B cell (primary cell): ENCODE data around the gene PDLIM7. TPM values are rescaled to one million over a fixed set of nuclear protein-coding genes. Genes with fewer than 3 reads are reported as not detected.

Source experiments
- ATAC-seq: fragments of 200-7000 bp; cut with Tn5 transposase; one replicate; pipeline ENCODE4 v1.10.0; 2021; ENCODE audit warnings: low read depth, mild to moderate bottlenecking, moderate number of reproducible peaks, moderate library complexity
- CTCF ChIA-PET: fragments of 350-600 bp; sonication (Branson Sonifier 250); formaldehyde crosslinking; loops from one replicate; lab custom pipeline; 2021; ENCODE audit warnings: antibody characterized with exemption, inconsistent platforms; lab: Charles Lee
- POLR2A ChIA-PET: fragments of 350-600 bp; sonication (Branson Sonifier 250); formaldehyde crosslinking; loops from one replicate; lab custom pipeline; 2021; ENCODE audit warnings: antibody characterized with exemption; lab: Charles Lee
- DNase-seq: peaks from one replicate; pipeline ENCODE4 v3.0.0; 2013
- H2AFZ ChIP-seq: 2 replicates; pipeline ENCODE4 v1.6.1; 2012; ENCODE audit warnings: mild to moderate bottlenecking, low read depth, low read length; ENCODE audit not compliant: insufficient read depth, poor library complexity, severe bottlenecking
- H3K27ac ChIP-seq, 2 donors: 1 replicate in 1 of 2; 2 replicates in 1 of 2; pipeline ENCODE4 v1.5.1; 2012 to 2013; ENCODE audit warnings: low read length in 2 of 2, mild to moderate bottlenecking in 2 of 2, moderate library complexity in 1 of 2
- H3K27me3 ChIP-seq, 4 experiments: fragments of 200-600 bp in 1 of 4; sonication (generic) in 1 of 4; replicated peaks in 1 of 4; 1 replicate in 2 of 4; 2 replicates in 2 of 4; pipeline versions ENCODE4 v1.6.1 to v1.7.0; 2013 to 2016; ENCODE audit warnings: low read length in 3 of 4, mild to moderate bottlenecking in 2 of 4, mixed read lengths in 1 of 4, moderate library complexity in 1 of 4; ENCODE audit not compliant: insufficient read depth in 4 of 4, control insufficient read depth in 3 of 4; ENCODE audit errors: control extremely low read depth in 1 of 4
- H3K36me3 ChIP-seq, 2 experiments: replicated peaks in 1 of 2; 1 replicate in 1 of 2; 2 replicates in 1 of 2; pipeline versions ENCODE4 v1.6.1 to v1.7.1; 2013; ENCODE audit warnings: low read length in 1 of 2; ENCODE audit not compliant: insufficient read depth in 2 of 2, control insufficient read depth in 1 of 2; ENCODE audit errors: control extremely low read depth in 1 of 2, extremely low read depth in 1 of 2
- H3K4me1 ChIP-seq, 2 donors: fragments of 200-600 bp in 1 of 2; sonication (generic) in 1 of 2; 1 replicate in 1 of 2; 2 replicates in 1 of 2; pipeline versions ENCODE4 v1.5.1 to v1.6.1; 2013 to 2017; ENCODE audit warnings: low read length in 2 of 2; ENCODE audit not compliant: control insufficient read depth in 2 of 2, insufficient read depth in 2 of 2
- H3K4me2 ChIP-seq: replicated peaks from 2 replicates; pipeline ENCODE3; 2012; ENCODE audit warnings: mild to moderate bottlenecking, low read depth, low read length; ENCODE audit not compliant: poor library complexity, severe bottlenecking
- H3K4me3 ChIP-seq, 5 experiments: fragments of 200-600 bp in 1 of 5; sonication (generic) in 1 of 5; 1 replicate in 3 of 5; 2 replicates in 2 of 5; pipeline versions ENCODE4 v1.5.1 to v1.7.0; 2011 to 2016; ENCODE audit warnings: low read length in 4 of 5, mild to moderate bottlenecking in 4 of 5, low read depth in 2 of 5, control low read depth in 1 of 5, moderate library complexity in 1 of 5; ENCODE audit not compliant: insufficient read depth in 1 of 5; ENCODE audit errors: control extremely low read depth in 1 of 5, extremely low read depth in 1 of 5
- H3K79me2 ChIP-seq: fragments of 200-600 bp; sonication (generic); one replicate; pipeline ENCODE4 v1.6.0; 2016; ENCODE audit warnings: low read length; ENCODE audit not compliant: control insufficient read depth, insufficient read depth
- H3K9ac ChIP-seq: fragments of 200-600 bp; sonication (generic); 2 replicates; pipeline ENCODE4 v1.6.1; 2017; ENCODE audit warnings: mild to moderate bottlenecking, low read length, moderate library complexity
- H3K9me3 ChIP-seq, 3 donors: one replicate each; pipeline versions ENCODE4 v1.6.1 to v1.7.1; 2013; ENCODE audit warnings: low read length in 2 of 3; ENCODE audit not compliant: control insufficient read depth in 2 of 3, insufficient read depth in 1 of 3; ENCODE audit errors: control extremely low read depth in 1 of 3
- H4K20me1 ChIP-seq: 2 replicates; pipeline ENCODE4 v1.6.0; 2012; ENCODE audit warnings: mild to moderate bottlenecking, low read length; ENCODE audit not compliant: insufficient read depth, control insufficient read depth, poor library complexity, severe bottlenecking
- H3K27ac Mint-ChIP-seq: one replicate; pipeline ENCODE4 v1.8.0; 2021; ENCODE audit warnings: mixed read lengths
- H3K27me3 Mint-ChIP-seq: one replicate; pipeline ENCODE4 v1.8.0; 2021; ENCODE audit warnings: mixed read lengths
- H3K4me1 Mint-ChIP-seq: one replicate; pipeline ENCODE4 v1.8.0; 2021; ENCODE audit warnings: mixed read lengths
- H3K4me3 Mint-ChIP-seq: one replicate; pipeline ENCODE4 v1.8.0; 2021; ENCODE audit warnings: mixed read lengths
- H3K9me3 Mint-ChIP-seq: one replicate; pipeline ENCODE4 v1.8.0; 2022; ENCODE audit warnings: mixed read lengths; ENCODE audit not compliant: insufficient read depth
- EZH2 ChIP-seq: IDR thresholded peaks from 2 replicates; pipeline ENCODE4 v1.6.1; 2012; ENCODE audit warnings: borderline replicate concordance, low read depth, mild to moderate bottlenecking, moderate library complexity, low read length; ENCODE audit not compliant: insufficient read depth, poor library complexity, severe bottlenecking
- WGBS: methylation state at CpG from one replicate; pipeline ENCODE4 v1.1.5; 2013; ENCODE audit warnings: missing lambda C conversion rate; ENCODE audit not compliant: insufficient coverage; 5-methylcytosine and 5-hydroxymethylcytosine counted together
- intact Hi-C: fragments of 100-400 bp; cut with micrococcal nuclease; formaldehyde crosslinking; loops from one replicate; pipeline ENCODE4 v1.10.0; 2022
- polyA plus RNA-seq: library from polyadenylated mRNA; depleted of rRNA; stranded (reverse); fragments of >200 nt; gene quantifications from 2 replicates; pipeline ENCODE4 v1.2.3, GENCODE V29; 2012
- total RNA-seq, 2 donors: library from RNA; stranded (reverse); fragments of 120-200 nt in 1 of 2; gene quantifications; 1 replicate in 1 of 2; 2 replicates in 1 of 2; pipeline versions ENCODE4 v1.2.3 to v1.2.4, GENCODE V29; 2013 to 2022
- TF ChIP-seq, protein P1 (sequence below): fragments of 200-600 bp; IDR thresholded peaks from one replicate; pipeline ENCODE4 v1.8.0; 2022; ENCODE audit warnings: antibody characterized with exemption, mild to moderate bottlenecking

The PDLIM7 gene
- total and polyA plus RNA-seq, 2 donors (not counting 1 experiment from before 2014, with no cell fraction given) = 23.9 to 25.8 TPM

DNA sequence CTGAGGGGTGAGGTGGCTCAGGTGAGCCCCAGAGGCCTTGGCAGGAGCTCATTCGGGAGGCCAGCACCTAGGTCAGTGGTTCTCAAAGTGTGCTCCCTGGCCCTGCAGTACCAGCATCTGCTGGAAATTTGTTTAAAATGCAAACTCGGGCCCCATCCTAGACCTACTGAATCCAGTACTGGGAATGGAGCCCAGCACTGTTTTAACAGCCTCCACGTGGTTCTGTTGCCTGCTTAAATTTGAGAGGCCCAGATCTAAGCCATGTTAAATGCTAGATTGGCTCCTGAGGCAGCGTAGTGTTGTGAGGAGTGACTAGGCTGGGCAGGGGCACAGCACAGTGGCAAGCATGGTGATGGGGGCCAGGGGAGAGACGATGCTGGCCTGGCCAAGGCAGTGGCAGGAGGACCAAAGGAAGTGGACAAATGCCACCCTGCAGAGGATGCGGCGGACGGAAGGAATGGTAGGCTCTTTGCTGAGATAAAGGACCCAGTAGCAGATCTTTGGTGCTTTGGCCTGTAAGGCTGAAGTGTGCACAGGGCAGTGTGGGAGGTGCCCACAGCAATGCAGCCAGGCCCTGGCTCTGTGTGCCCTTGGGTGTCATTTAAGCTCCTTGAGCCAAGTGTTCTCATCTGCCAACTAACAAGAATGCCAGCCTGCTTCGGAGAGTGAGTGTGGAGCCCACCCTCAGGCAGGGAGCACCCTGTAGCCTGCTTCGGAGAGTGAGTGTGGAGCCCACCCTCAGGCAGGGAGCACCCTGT, 46.6 kb downstream of the PDLIM7 start:
- peaks cover 0 to 14% (median 0%) of the 10 kb centered on the region in 4 experiments for H3K27me3 ChIP-seq
- H3K36me3 ChIP-seq = no peaks in the 10 kb centered on the region
- Mint-ChIP-seq H3K4me3 (no peak overlapping the region), H3K4me1 (peaks cover 43% of the 10 kb centered on the region), H3K27ac (no peak overlapping the region), H3K9me3 (no peaks in the 10 kb centered on the region), H3K27me3 (no peaks in the 10 kb centered on the region)
- no peak overlapping the region for H3K4me3 ChIP-seq
- no peak overlapping the region for H2AFZ ChIP-seq
- H3K4me1 ChIP-seq = peaks cover 34 to 49% of the 10 kb centered on the region in 2 donors
- H3K9ac ChIP-seq = no peak overlapping the region
- peaks cover 21% of the 10 kb centered on the region for H3K79me2 ChIP-seq
- ChIA-PET CTCF (interaction anchor here (2.9 to 21.3 kb wide), 3 partner anchors 23 to 60 kb away, joined by 10 to 628 read pairs (median 152); partner anchors contain the start of genes F12, GRK6 and PFN3), POLR2A (interaction anchor here (0.5 to 10.8 kb wide), 6 partner anchors 14 to 99 kb away, joined by 3 to 103 read pairs (median 5); partner anchors contain the start of genes GRK6 and LMAN2)
- TF ChIP-seq, protein P1, sequence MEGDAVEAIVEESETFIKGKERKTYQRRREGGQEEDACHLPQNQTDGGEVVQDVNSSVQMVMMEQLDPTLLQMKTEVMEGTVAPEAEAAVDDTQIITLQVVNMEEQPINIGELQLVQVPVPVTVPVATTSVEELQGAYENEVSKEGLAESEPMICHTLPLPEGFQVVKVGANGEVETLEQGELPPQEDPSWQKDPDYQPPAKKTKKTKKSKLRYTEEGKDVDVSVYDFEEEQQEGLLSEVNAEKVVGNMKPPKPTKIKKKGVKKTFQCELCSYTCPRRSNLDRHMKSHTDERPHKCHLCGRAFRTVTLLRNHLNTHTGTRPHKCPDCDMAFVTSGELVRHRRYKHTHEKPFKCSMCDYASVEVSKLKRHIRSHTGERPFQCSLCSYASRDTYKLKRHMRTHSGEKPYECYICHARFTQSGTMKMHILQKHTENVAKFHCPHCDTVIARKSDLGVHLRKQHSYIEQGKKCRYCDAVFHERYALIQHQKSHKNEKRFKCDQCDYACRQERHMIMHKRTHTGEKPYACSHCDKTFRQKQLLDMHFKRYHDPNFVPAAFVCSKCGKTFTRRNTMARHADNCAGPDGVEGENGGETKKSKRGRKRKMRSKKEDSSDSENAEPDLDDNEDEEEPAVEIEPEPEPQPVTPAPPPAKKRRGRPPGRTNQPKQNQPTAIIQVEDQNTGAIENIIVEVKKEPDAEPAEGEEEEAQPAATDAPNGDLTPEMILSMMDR = no peak
- no peak for TF ChIP-seq EZH2
- no peaks in the 10 kb centered on the region for H3K9me3 ChIP-seq
- intact Hi-C loops = no loop called here
- DNase-seq (no peak), ATAC-seq (no peak)
- H3K4me2 ChIP-seq = no peak overlapping the region
- no peak overlapping the region for H3K27ac ChIP-seq
- WGBS = 97% methylated on average over 8 of the region's 10 CpGs
- peaks cover 39% of the 10 kb centered on the region for H4K20me1 ChIP-seq
